H9 (cell line): ENCODE results near the gene ALDH1A2. TPM values are rescaled to one million over a fixed set of nuclear protein-coding genes. Genes with fewer than 3 reads are reported as not detected.

Experiments used
- DNase-seq: peaks from one replicate; pipeline ENCODE4 v3.0.0-alpha.2; 2017
- H2AFZ ChIP-seq: one replicate; pipeline ENCODE4 v1.6.1; 2013; ENCODE audit warnings: mild to moderate bottlenecking, low read length, control low read depth, moderate library complexity
- H2AK5ac ChIP-seq: 2 replicates; pipeline ENCODE4 v1.6.1; 2013; ENCODE audit warnings: low read length, control low read depth, mixed read lengths; ENCODE audit not compliant: insufficient read length
- H2BK120ac ChIP-seq: one replicate; pipeline ENCODE4 v1.6.1; 2013; ENCODE audit warnings: low read depth, mild to moderate bottlenecking, low read length, control low read depth, inconsistent platforms; ENCODE audit not compliant: poor library complexity, severe bottlenecking
- H2BK12ac ChIP-seq: 2 replicates; pipeline ENCODE4 v1.6.1; 2013; ENCODE audit warnings: low read length, control low read depth, mixed read lengths, low read depth; ENCODE audit not compliant: insufficient read length
- H2BK15ac ChIP-seq: 2 replicates; pipeline ENCODE4 v1.6.1; 2013; ENCODE audit warnings: low read depth, low read length, control low read depth
- H2BK20ac ChIP-seq: one replicate; pipeline ENCODE4 v1.6.1; 2013; ENCODE audit warnings: low read depth, mild to moderate bottlenecking, low read length, control low read depth, inconsistent platforms; ENCODE audit not compliant: poor library complexity, severe bottlenecking
- H2BK5ac ChIP-seq: 2 replicates; pipeline ENCODE4 v1.6.1; 2013; ENCODE audit warnings: low read length, control low read depth, mixed read lengths; ENCODE audit not compliant: insufficient read length
- H3K14ac ChIP-seq: 2 replicates; pipeline ENCODE4 v1.6.1; 2013; ENCODE audit warnings: low read length, control low read depth; ENCODE audit not compliant: insufficient read depth
- H3K18ac ChIP-seq: 2 replicates; pipeline ENCODE4 v1.6.1; 2013; ENCODE audit warnings: low read depth, mild to moderate bottlenecking, mixed read lengths, low read length, control low read depth; ENCODE audit not compliant: insufficient read length
- H3K23ac ChIP-seq: 2 replicates; pipeline ENCODE4 v1.6.1; 2013; ENCODE audit warnings: low read length, control low read depth, mixed read lengths, low read depth; ENCODE audit not compliant: insufficient read length
- H3K23me2 ChIP-seq: 2 replicates; pipeline ENCODE4 v1.6.1; 2013; ENCODE audit warnings: low read depth, mild to moderate bottlenecking, mixed read lengths, low read length, control low read depth; ENCODE audit not compliant: insufficient read length, poor library complexity, severe bottlenecking
- H3K27ac ChIP-seq: 2 replicates; pipeline ENCODE4 v1.5.1; 2013; ENCODE audit warnings: low read length, control low read depth, mixed read lengths, low read depth; ENCODE audit not compliant: insufficient read length
- H3K27me3 ChIP-seq: 2 replicates; pipeline ENCODE4 v1.6.1; 2013; ENCODE audit warnings: low read length, control low read depth, inconsistent platforms; ENCODE audit not compliant: insufficient read depth
- H3K4ac ChIP-seq: 2 replicates; pipeline ENCODE4 v1.6.1; 2013; ENCODE audit warnings: low read depth, mild to moderate bottlenecking, control low read depth, inconsistent platforms, low read length, moderate library complexity
- H3K4me1 ChIP-seq: 2 replicates; pipeline ENCODE4 v1.6.1; 2013; ENCODE audit warnings: low read length, control low read depth, inconsistent platforms; ENCODE audit not compliant: insufficient read depth
- H3K4me2 ChIP-seq: 2 replicates; pipeline ENCODE4 v1.6.1; 2013; ENCODE audit warnings: low read length, control low read depth, mixed read lengths; ENCODE audit not compliant: insufficient read length, insufficient read depth
- H3K56ac ChIP-seq: 2 replicates; pipeline ENCODE4 v1.6.1; 2013; ENCODE audit warnings: low read depth, mild to moderate bottlenecking, mixed read lengths, low read length, control low read depth; ENCODE audit not compliant: insufficient read length
- H3K79me1 ChIP-seq: 2 replicates; pipeline ENCODE4 v1.6.1; 2013; ENCODE audit warnings: low read depth, mild to moderate bottlenecking, moderate library complexity, low read length, control low read depth, inconsistent platforms; ENCODE audit not compliant: insufficient read depth, poor library complexity, severe bottlenecking
- H3K79me2 ChIP-seq: 2 replicates; pipeline ENCODE4 v1.6.1; 2013; ENCODE audit warnings: low read length, control low read depth, inconsistent platforms; ENCODE audit not compliant: insufficient read depth
- H3K9ac ChIP-seq: 2 replicates; pipeline ENCODE4 v1.6.1; 2013; ENCODE audit warnings: low read length, control low read depth, mixed read lengths; ENCODE audit not compliant: insufficient read length; ENCODE audit errors: extremely low read depth
- H3K9me3 ChIP-seq: one replicate; pipeline ENCODE4 v1.6.1; 2013; ENCODE audit warnings: low read depth, low read length, inconsistent platforms; ENCODE audit not compliant: control insufficient read depth
- H3T11ph ChIP-seq: one replicate; pipeline ENCODE4 v1.6.1; 2013; ENCODE audit warnings: mild to moderate bottlenecking, low read length, control low read depth, inconsistent platforms
- H4K20me1 ChIP-seq: one replicate; pipeline ENCODE4 v1.6.1; 2013; ENCODE audit not compliant: control insufficient read depth, insufficient read length, insufficient read depth
- H4K5ac ChIP-seq: 2 replicates; pipeline ENCODE4 v1.6.1; 2013; ENCODE audit warnings: low read depth, mild to moderate bottlenecking, mixed read lengths, low read length, control low read depth; ENCODE audit not compliant: insufficient read length
- H4K8ac ChIP-seq: replicated peaks from 2 replicates; pipeline ENCODE4 v1.6.1; 2013; ENCODE audit warnings: low read length, control low read depth, mixed read lengths, low read depth; ENCODE audit not compliant: insufficient read length
- H4K91ac ChIP-seq: 2 replicates; pipeline ENCODE4 v1.6.1; 2013; ENCODE audit warnings: low read depth, mild to moderate bottlenecking, moderate library complexity, mixed read lengths, low read length, control low read depth; ENCODE audit not compliant: insufficient read length
- H3K27ac Mint-ChIP-seq, 3 experiments: 2 replicates in 2 of 3; 3 replicates in 1 of 3; pipeline ENCODE4 v1.8.0; 2020 to 2021; ENCODE audit warnings: mixed read lengths in 3 of 3, mild to moderate bottlenecking in 1 of 3, moderate library complexity in 1 of 3
- H3K27me3 Mint-ChIP-seq: 2 replicates; pipeline ENCODE4 v1.8.0; 2021; ENCODE audit warnings: low read depth, mild to moderate bottlenecking, moderate library complexity, mixed read lengths
- H3K36me3 Mint-ChIP-seq, 3 experiments: 2 replicates in 2 of 3; 3 replicates in 1 of 3; pipeline ENCODE4 v1.8.0; 2020 to 2021; ENCODE audit warnings: low read depth in 3 of 3, mixed read lengths in 3 of 3; ENCODE audit not compliant: insufficient read depth in 1 of 3
- H3K4me1 Mint-ChIP-seq, 2 experiments: 2 replicates each; pipeline ENCODE4 v1.8.0; 2020; ENCODE audit warnings: mixed read lengths in 2 of 2
- H3K4me3 Mint-ChIP-seq, 2 experiments: 2 replicates in 1 of 2; 3 replicates in 1 of 2; pipeline ENCODE4 v1.8.0; 2020 to 2021; ENCODE audit warnings: mild to moderate bottlenecking in 2 of 2, mixed read lengths in 2 of 2, moderate library complexity in 1 of 2
- H3K9me3 Mint-ChIP-seq, 2 experiments: 2 replicates in 1 of 2; 3 replicates in 1 of 2; pipeline ENCODE4 v1.8.0; 2020; ENCODE audit warnings: mild to moderate bottlenecking in 2 of 2, mixed read lengths in 2 of 2, moderate library complexity in 1 of 2
- CTCF ChIP-seq: fragments of 200-600 bp; sonication (generic); conservative IDR thresholded peaks from 3 replicates; pipeline ENCODE4 v1.8.0; 2021; ENCODE audit warnings: antibody characterized with exemption, mild to moderate bottlenecking
- total RNA-seq: library from RNA; stranded (reverse); gene quantifications from 2 replicates; pipeline ENCODE4 v1.2.1, GENCODE V29; 2021

Gene ALDH1A2
- total RNA-seq, 1 experiment from 2014 or later, result 0.72 TPM

GRCh38 chr15:58078591-58078990, 13.1 kb upstream of the ALDH1A2 start:
- no peak overlapping the region for H4K8ac ChIP-seq
- H3T11ph ChIP-seq, result no peak overlapping the region
- H3K27me3 Mint-ChIP-seq, result no peaks in the 10 kb centered on the region
- H2BK15ac ChIP-seq, result no peak overlapping the region
- no peaks in the 10 kb centered on the region for H3K9me3 Mint-ChIP-seq
- no peak overlapping the region for H2BK120ac ChIP-seq
- H2AK5ac ChIP-seq, result no peak overlapping the region
- no peak overlapping the region for H3K4me2 ChIP-seq
- no peak overlapping the region for H3K4ac ChIP-seq
- no peak overlapping the region for H3K4me3 Mint-ChIP-seq
- H3K27ac Mint-ChIP-seq, result no peak overlapping the region
- H3K9me3 ChIP-seq, result no peaks in the 10 kb centered on the region
- no peaks in the 10 kb centered on the region for H3K27me3 ChIP-seq
- no peaks in the 10 kb centered on the region for H3K23me2 ChIP-seq
- no peak for TF ChIP-seq CTCF
- no peaks in the 10 kb centered on the region for H3K79me1 ChIP-seq
- no peak overlapping the region for H3K9ac ChIP-seq
- H3K4me1 ChIP-seq, result peaks cover 5% of the 10 kb centered on the region; the same call in 1 of the 2 replicates
- H2BK5ac ChIP-seq, result no peak overlapping the region
- no peak overlapping the region for H3K23ac ChIP-seq
- no peak overlapping the region for H2BK12ac ChIP-seq
- H3K79me2 ChIP-seq, result no peaks in the 10 kb centered on the region
- no peak overlapping the region for H3K18ac ChIP-seq
- H4K20me1 ChIP-seq, result no peaks in the 10 kb centered on the region
- no peak overlapping the region for H2AFZ ChIP-seq
- H4K91ac ChIP-seq, result no peak overlapping the region
- H3K56ac ChIP-seq, result no peak overlapping the region
- H3K14ac ChIP-seq, result no peak overlapping the region
- no peak overlapping the region for H4K5ac ChIP-seq
- DNase-seq, result no peak
- no peak overlapping the region for H2BK20ac ChIP-seq
- peaks cover 13 to 15% of the 10 kb centered on the region in 2 experiments for H3K4me1 Mint-ChIP-seq
- H3K36me3 Mint-ChIP-seq, result no peaks in the 10 kb centered on the region
- H3K27ac ChIP-seq, result no peak overlapping the region
